ENCODE results near the gene RNF224. TPM values are rescaled to one million over a fixed set of nuclear protein-coding genes. Genes with fewer than 3 reads are reported as not detected.

RNF224 gene
- total and polyA plus RNA-seq, 4 experiments from 2014 or later: not detected

DNA sequence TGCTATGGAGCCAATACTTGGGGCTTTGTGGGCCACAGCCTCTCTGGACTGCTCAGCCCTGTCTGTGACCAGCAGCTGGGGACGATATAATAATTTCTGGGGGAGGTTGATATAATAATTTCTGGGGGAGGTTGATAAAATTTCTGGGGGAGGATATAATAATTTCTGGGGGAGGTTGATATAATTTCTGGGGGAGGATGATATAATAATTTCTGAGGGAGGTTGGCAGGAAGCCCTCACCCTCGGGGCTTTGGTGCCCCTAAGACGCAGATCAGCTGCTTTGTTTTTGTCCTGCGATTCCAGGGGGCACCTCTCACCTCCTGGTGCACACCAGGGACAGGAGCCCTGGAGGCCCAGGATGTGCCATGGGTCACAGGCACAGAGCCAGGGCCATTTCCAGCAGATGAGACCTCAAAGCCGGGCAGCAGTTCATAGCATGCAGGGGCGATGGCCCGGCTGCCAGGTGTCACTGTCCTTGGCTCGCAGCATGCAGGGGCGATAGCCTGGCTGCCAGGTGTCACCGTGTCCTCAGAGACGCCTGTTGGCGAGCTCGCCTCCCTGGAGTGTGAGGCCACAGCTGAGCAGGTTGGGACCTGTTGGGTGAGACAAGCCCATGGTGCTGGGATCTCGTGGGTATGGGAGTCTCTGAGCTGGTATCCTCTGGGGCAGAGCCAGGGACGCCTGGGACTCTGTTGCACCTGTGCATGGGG, 46.5 kb downstream of the RNF224 start:
- CTCF ChIA-PET (ENCODE audit: partially characterized antibody): interaction anchor here (1.0 kb wide), 1 partner anchor 8 kb away, joined by 3 read pairs; no protein-coding TSS in a partner anchor

GRCh38 chr9:137275203-137275587, 47.9 kb downstream of the RNF224 start:
- Mint-ChIP-seq H3K36me3 (peaks cover 5 to 7% of the 10 kb centered on the region in 2 donors), H3K27me3 (peaks cover 0 to 1% of the 10 kb centered on the region in 2 donors), H3K4me3 (peak overlapping the region in 1 of 8 donors; percentile 43), H3K9me3 (no peaks in the 10 kb centered on the region), H3K27ac (peak overlapping the region in 1 of 7 donors; percentile 27), H3K4me1 (peaks cover 8 to 25% (median 17%) of the 10 kb centered on the region in 4 donors)
- no peak overlapping the region for H3K4me3 ChIP-seq (ENCODE audit: low read length in 2 of 2)
- ChIA-PET CTCF (ENCODE audit: partially characterized antibody) (no interaction called here), POLR2A (ENCODE audit: partially characterized antibody) (no interaction called here)
- no peak for DNase-seq
- H3K27ac ChIP-seq (ENCODE audit: low read depth, low read length): no peak overlapping the region
- no peaks in the 10 kb centered on the region for H3K36me3 ChIP-seq (ENCODE audit: insufficient read depth, low read length)
- H3K27me3 ChIP-seq (ENCODE audit: insufficient read depth, low read length): no peaks in the 10 kb centered on the region
- H3K9me3 ChIP-seq (ENCODE audit: control insufficient read depth in 1 of 2, low read length in 2 of 2): no peaks in the 10 kb centered on the region
- H3K4me1 ChIP-seq (ENCODE audit: insufficient read depth, low read length): peaks cover 22% of the 10 kb centered on the region
- intact Hi-C loops (cut with micrococcal nuclease): no loop called here

More for the DNA sequence above, 46.5 kb downstream of the RNF224 start:
- Histone ChIP-seq H3K27me3 (ENCODE audit: insufficient read depth, low read length) (no peaks in the 10 kb centered on the region), H3K27ac (ENCODE audit: low read depth, low read length) (no peak overlapping the region), H3K36me3 (ENCODE audit: insufficient read depth, low read length) (peaks cover 5% of the 10 kb centered on the region), H3K9me3 (ENCODE audit: control insufficient read depth in 1 of 2, low read length in 2 of 2) (no peaks in the 10 kb centered on the region), H3K4me3 (ENCODE audit: low read length in 2 of 2) (no peak overlapping the region), H3K4me1 (ENCODE audit: insufficient read depth, low read length) (peaks cover 22% of the 10 kb centered on the region)
- POLR2A ChIA-PET (ENCODE audit: partially characterized antibody): interaction anchor here (0.6 to 2.0 kb wide), 3 partner anchors 33 to 821 kb away, joined by 3 to 7 read pairs (median 3); partner anchors contain the start of gene TUBB4B
- Mint-ChIP-seq H3K36me3 (peaks cover 13 to 18% of the 10 kb centered on the region in 2 donors), H3K27me3 (peaks cover 0 to 1% of the 10 kb centered on the region in 2 donors), H3K27ac (no peak overlapping the region), H3K4me3 (no peak overlapping the region), H3K4me1 (peaks cover 9 to 33% (median 21%) of the 10 kb centered on the region in 4 donors), H3K9me3 (no peaks in the 10 kb centered on the region)
- intact Hi-C loops (cut with micrococcal nuclease): no loop called here
- DNase-seq: no peak

- H3K36me3 Mint-ChIP-seq: peaks cover 5 to 7% of the 10 kb centered on the region in 2 donors
- Histone ChIP-seq H3K36me3 (ENCODE audit: insufficient read depth, low read length) (no peaks in the 10 kb centered on the region), H3K4me1 (ENCODE audit: insufficient read depth, low read length) (peaks cover 22% of the 10 kb centered on the region), H3K4me3 (ENCODE audit: low read length in 2 of 2) (no peak overlapping the region), H3K9me3 (ENCODE audit: control insufficient read depth in 1 of 2, low read length in 2 of 2) (no peaks in the 10 kb centered on the region), H3K27me3 (ENCODE audit: insufficient read depth, low read length) (no peaks in the 10 kb centered on the region), H3K27ac (ENCODE audit: low read depth, low read length) (no peak overlapping the region)
- H3K9me3 Mint-ChIP-seq: no peaks in the 10 kb centered on the region
- H3K4me3 Mint-ChIP-seq: peak overlapping the region in 3 of 8 donors; percentile 43 to 71 (median 67)
- peak overlapping the region in 1 of 7 donors; percentile 25 for H3K27ac Mint-ChIP-seq
- CTCF ChIA-PET (ENCODE audit: partially characterized antibody): no interaction called here
- POLR2A ChIA-PET (ENCODE audit: partially characterized antibody): interaction anchor here (2.0 kb wide), 1 partner anchor 35 kb away, joined by 10 read pairs; the partner anchor contains the start of gene TUBB4B
- H3K27me3 Mint-ChIP-seq: peaks cover 0 to 1% of the 10 kb centered on the region in 2 donors
- peaks cover 8 to 25% (median 17%) of the 10 kb centered on the region in 4 donors for H3K4me1 Mint-ChIP-seq
- no peak for DNase-seq
- intact Hi-C loops (cut with micrococcal nuclease): no loop called here
Measured at GRCh38 chr9:137275588-137276472, 48.5 kb downstream of the RNF224 start.

DNA sequence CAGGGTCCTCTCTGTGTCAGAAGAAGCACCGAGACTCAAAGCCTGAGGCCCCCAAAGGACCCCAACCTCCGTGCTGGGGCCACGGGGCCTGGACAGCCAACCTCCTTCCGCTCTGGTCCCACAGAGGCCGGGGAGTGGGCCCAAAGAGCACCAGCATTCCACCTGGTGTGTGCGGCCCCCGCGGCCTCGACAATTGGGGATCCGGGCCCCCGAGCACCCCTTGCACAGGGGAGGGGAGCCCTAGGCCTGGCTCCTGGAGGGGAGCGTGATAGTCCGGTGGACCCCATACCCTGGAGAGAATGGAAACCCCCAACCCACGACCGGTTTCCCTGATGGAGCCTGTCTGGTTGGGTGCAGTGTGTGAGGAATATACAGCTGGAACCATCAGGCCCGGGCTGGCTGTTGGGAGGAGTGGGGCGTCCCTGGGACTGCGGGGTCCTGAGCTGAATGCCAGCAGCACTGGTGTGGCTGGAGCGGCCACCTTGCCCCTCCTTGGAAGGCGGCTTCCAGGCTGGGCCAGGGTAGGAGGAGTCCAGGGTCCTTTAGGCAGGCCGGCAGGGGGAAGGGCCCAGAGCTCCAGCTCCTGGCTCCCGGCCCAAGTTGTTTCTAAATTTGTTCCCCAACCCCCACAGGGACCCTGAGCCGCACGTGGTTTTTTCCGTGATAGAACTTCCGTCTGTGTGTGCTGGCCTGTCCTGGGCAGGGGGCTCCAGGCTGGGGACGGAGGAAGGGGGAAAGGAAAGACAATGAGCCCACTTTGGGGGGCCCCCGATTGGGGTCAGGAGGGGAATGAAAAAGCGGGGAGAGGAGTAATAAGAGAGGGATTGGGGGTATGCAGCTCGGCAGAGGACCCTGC, 49.4 kb downstream of the RNF224 start:
- H3K4me3 Mint-ChIP-seq: peak overlapping the region in 2 of 8 donors; percentile 32 to 61
- Histone ChIP-seq H3K4me3 (ENCODE audit: low read length in 2 of 2) (peak overlapping the region in 1 of 2 donors; percentile 47), H3K9me3 (ENCODE audit: control insufficient read depth in 1 of 2, low read length in 2 of 2) (no peaks in the 10 kb centered on the region), H3K36me3 (ENCODE audit: insufficient read depth, low read length) (no peaks in the 10 kb centered on the region), H3K4me1 (ENCODE audit: insufficient read depth, low read length) (peaks cover 13% of the 10 kb centered on the region), H3K27ac (ENCODE audit: low read depth, low read length) (no peak overlapping the region), H3K27me3 (ENCODE audit: insufficient read depth, low read length) (no peaks in the 10 kb centered on the region)
- CTCF ChIA-PET (ENCODE audit: partially characterized antibody): no interaction called here
- peaks cover 0 to 5% of the 10 kb centered on the region in 2 donors for H3K36me3 Mint-ChIP-seq
- peaks cover 0 to 1% of the 10 kb centered on the region in 2 donors for H3K27me3 Mint-ChIP-seq
- peak overlapping the region in 2 of 7 donors; percentile 13 to 36 for H3K27ac Mint-ChIP-seq
- no peaks in the 10 kb centered on the region for H3K9me3 Mint-ChIP-seq
- DNase-seq: no peak
- POLR2A ChIA-PET (ENCODE audit: partially characterized antibody): interaction anchor here (2.0 kb wide), 1 partner anchor 36 kb away, joined by 10 read pairs; the partner anchor contains the start of gene TUBB4B
- H3K4me1 Mint-ChIP-seq: peaks cover 3 to 18% (median 10%) of the 10 kb centered on the region in 4 donors
- intact Hi-C loops (cut with micrococcal nuclease): no loop called here

- Mint-ChIP-seq H3K36me3 (peaks cover under 1 to 6% of the 10 kb centered on the region in 2 donors), H3K27me3 (peaks cover under 1 to 2% of the 10 kb centered on the region in 2 donors), H3K4me3 (peak within 1 kb of the TSS; percentile 61 to 83 (median 80)), H3K4me1 (peaks cover 4 to 19% (median 10%) of the 10 kb centered on the region in 4 donors), H3K9me3 (no peaks in the 10 kb centered on the region), H3K27ac (peak within 1 kb of the TSS in 3 of 7 donors; percentile 13 to 79 (median 66))
- no peaks in the 10 kb centered on the region for H3K36me3 ChIP-seq (ENCODE audit: insufficient read depth, low read length)
- DNase-seq: no peak
- intact Hi-C loops (cut with micrococcal nuclease): no loop called here
- H3K9me3 ChIP-seq (ENCODE audit: control insufficient read depth in 1 of 2, low read length in 2 of 2): no peaks in the 10 kb centered on the region
- H3K27ac ChIP-seq (ENCODE audit: low read depth, low read length): peak within 1 kb of the TSS; percentile 31
- CTCF ChIA-PET (ENCODE audit: partially characterized antibody): no interaction called here
- POLR2A ChIA-PET (ENCODE audit: partially characterized antibody): interaction anchor here (0.8 to 2.0 kb wide), 2 partner anchors 23 to 37 kb away, joined by 3 to 10 read pairs; partner anchors contain the start of gene TUBB4B
- H3K4me3 ChIP-seq (ENCODE audit: low read length in 2 of 2): peak within 1 kb of the TSS in 1 of 2 donors; percentile 47
- H3K27me3 ChIP-seq (ENCODE audit: insufficient read depth, low read length): no peaks in the 10 kb centered on the region
- peaks cover 11% of the 10 kb centered on the region for H3K4me1 ChIP-seq (ENCODE audit: insufficient read depth, low read length)
Measured at GRCh38 chr9:137277329-137278041, 50.2 kb downstream of the RNF224 start, which contains the start of gene TOR4A. TSS of gene TOR4A (plus strand) at chr9:137277726. CDS start at chr9:137278690, 964 bp downstream.

DNA sequence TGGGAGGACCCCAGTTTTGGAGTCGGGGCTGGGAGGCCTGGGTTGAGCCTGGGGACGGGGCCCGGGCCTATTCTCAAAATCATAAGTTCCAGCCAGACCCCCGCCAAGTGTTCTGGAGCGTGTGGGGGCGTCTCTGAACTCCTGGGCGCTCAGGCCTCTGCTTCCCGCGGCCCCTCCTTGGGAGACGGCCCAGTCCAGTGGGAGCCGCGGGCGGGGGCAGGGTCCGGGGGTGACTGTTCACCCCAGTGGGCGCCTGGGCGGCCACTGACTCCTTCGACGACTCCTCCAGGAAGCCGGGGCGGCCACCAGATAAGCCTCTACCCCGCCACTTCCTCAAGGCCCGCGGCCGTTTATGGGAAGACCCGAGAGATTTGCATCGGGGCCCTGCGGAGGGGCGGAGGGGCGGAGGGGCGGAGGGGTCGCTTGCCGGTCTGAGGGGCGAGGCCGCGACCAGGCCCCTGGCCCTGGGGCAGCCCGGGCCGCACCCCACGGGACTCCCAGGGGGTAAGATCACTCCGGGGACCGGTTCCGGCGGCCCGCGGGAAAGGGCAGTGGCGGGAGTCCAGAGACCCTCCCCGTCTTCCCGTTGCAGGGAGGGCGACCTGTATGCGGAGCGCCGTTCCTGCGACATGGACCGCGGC, 50.9 kb downstream of the RNF224 start:
- Histone ChIP-seq H3K27ac (ENCODE audit: low read depth, low read length) (peak overlapping the region; percentile 31), H3K27me3 (ENCODE audit: insufficient read depth, low read length) (no peaks in the 10 kb centered on the region), H3K4me1 (ENCODE audit: insufficient read depth, low read length) (peaks cover 11% of the 10 kb centered on the region), H3K9me3 (ENCODE audit: control insufficient read depth in 1 of 2, low read length in 2 of 2) (no peaks in the 10 kb centered on the region), H3K36me3 (ENCODE audit: insufficient read depth, low read length) (no peaks in the 10 kb centered on the region), H3K4me3 (ENCODE audit: low read length in 2 of 2) (peak overlapping the region in 1 of 2 donors; percentile 47)
- peak overlapping the region in 2 of 7 donors; percentile 66 to 79 for H3K27ac Mint-ChIP-seq
- H3K9me3 Mint-ChIP-seq: no peaks in the 10 kb centered on the region
- POLR2A ChIA-PET (ENCODE audit: partially characterized antibody): interaction anchor here (0.8 to 2.0 kb wide), 2 partner anchors 24 to 37 kb away, joined by 3 to 10 read pairs; partner anchors contain the start of gene TUBB4B
- no peak for DNase-seq
- H3K36me3 Mint-ChIP-seq: peaks cover 2 to 8% of the 10 kb centered on the region in 2 donors
- peaks cover 2 to 4% of the 10 kb centered on the region in 2 donors for H3K27me3 Mint-ChIP-seq
- CTCF ChIA-PET (ENCODE audit: partially characterized antibody): no interaction called here
- peaks cover 5 to 22% (median 10%) of the 10 kb centered on the region in 4 donors for H3K4me1 Mint-ChIP-seq
- intact Hi-C loops (cut with micrococcal nuclease): no loop called here
- peak overlapping the region; percentile 61 to 83 (median 80) for H3K4me3 Mint-ChIP-seq

Measured in CD4-positive, alpha-beta memory T cell (primary cell).